Pancreas (tissue), 10 donors: ENCODE data around the gene CDADC1. TPM values are rescaled to one million over a fixed set of nuclear protein-coding genes. Genes with fewer than 3 reads are reported as not detected.
A peak's percentile ranks its signal among the peaks of the same experiment; 100 is the strongest.

ENCODE experiments used
- ATAC-seq, 4 donors: fragments of 200-7000 bp; cut with Tn5 transposase; one replicate each; pipeline versions ENCODE4 v1.8.0 to v1.9.1; 2020; ENCODE audit warnings: mild to moderate bottlenecking in 4 of 4, moderate library complexity in 4 of 4
- DNase-seq, 6 donors: peaks; one replicate each; pipeline ENCODE4 v3.0.0-alpha.2; 2020
- FAIRE-seq: peaks from 2 replicates; lab custom pipeline; 2012; peaks lifted over from hg19 to GRCh38; lab: Jason Lieb, UNC
- H3K27ac ChIP-seq, 4 donors: fragments of 200-600 bp; sonication (generic); 1 replicate in 3 of 4; 2 replicates in 1 of 4; pipeline versions ENCODE4 v1.5.0 to v1.8.0; 2020
- H3K27me3 ChIP-seq, 4 donors: fragments of 200-600 bp; one replicate each; pipeline ENCODE4 v1.8.0; 2021
- H3K36me3 ChIP-seq, 3 donors: fragments of 200-600 bp; sonication (generic) in 1 of 3; one replicate each; pipeline versions ENCODE4 v1.5.0 to v1.8.0; 2020 to 2021
- H3K4me1 ChIP-seq, 3 donors: fragments of 200-600 bp; one replicate each; pipeline ENCODE4 v1.8.0; 2021
- H3K4me3 ChIP-seq, 4 donors: fragments of 200-600 bp; sonication (generic) in 2 of 4; one replicate each; pipeline versions ENCODE4 v1.5.0 to v1.8.0; 2020 to 2021
- H3K9me3 ChIP-seq, 4 donors: fragments of 200-600 bp; one replicate each; pipeline ENCODE4 v1.8.0; 2021
- CTCF ChIP-seq, 4 donors: fragments of 200-600 bp; sonication (generic) in 3 of 4; IDR thresholded peaks; one replicate each; pipeline versions ENCODE4 v1.5.0 to v1.8.0; 2021; ENCODE audit warnings: antibody characterized with exemption in 4 of 4
- WGBS, 2 donors: extraction: QIAGEN DNeasy Blood & Tissue Kit; methylation state at CpG; one replicate each; pipeline ENCODE4 v1.1.7; 2013; 5-methylcytosine and 5-hydroxymethylcytosine counted together
- intact Hi-C, 3 donors: fragments of 100-400 bp; cut with DNase I; formaldehyde crosslinking; loops; one replicate each; pipeline versions ENCODE4 v1.11.1 to v1.14.2; 2022
- polyA plus RNA-seq, 2 donors: library from polyadenylated mRNA; stranded (reverse); fragments of 200-250 nt; gene quantifications; one replicate each; pipeline ENCODE4 v1.2.3, GENCODE V29; 2013
- total RNA-seq, 6 donors: library from RNA; stranded (reverse); fragmentation: NEBNext Ultra II Directional in 4 of 6; extraction: Animal tissue kit (Norgen Biotek cat#: 25700) in 4 of 6; gene quantifications; one replicate each; pipeline versions ENCODE4 v1.2.1 to v1.2.4, GENCODE V29; 2021 to 2023
- donor health status: healthy with polysubstance abuse.
- donor health status: DM: no; HTN: no; CAD: no; lungs with moderate emphysema.
- donor health status: DM: no; HTN: no; CAD: no.
- donor health status: control.
- donor health status: control.
- donor health status: Bipolar disorder and iron deficiency.
- donor health status: DM: yes; HTN: yes; CAD: no.
- donor health status: DM: no; HTN: no; CAD: no.
- donor health status: DM: no; HTN: no; CAD: no.
- donor health status: DM: yes; HTN: yes; CAD: no.

CDADC1 gene
- total and polyA plus RNA-seq, 8 donors: 2.5 to 4.4 (median 3.5) TPM

GRCh38 chr13:49329831-49330545 is 82.3 kb downstream of the CDADC1 start:
- TF ChIP-seq CTCF (IDR thresholded peaks at IDR 0.05): no peak
- Histone ChIP-seq H3K4me3 (no peak overlapping the region), H3K27me3 (no peaks in the 10 kb centered on the region), H3K4me1 (no peaks in the 10 kb centered on the region), H3K27ac (no peak overlapping the region), H3K36me3 (no peaks in the 10 kb centered on the region), H3K9me3 (no peaks in the 10 kb centered on the region)
- WGBS, 2 donors: 68 to 77% methylated on average over 8 of the region's 8 CpGs
- intact Hi-C loops: no loop called here
- no peak for FAIRE-seq
- no peak for DNase-seq
- ATAC-seq: no peak

- no peaks in the 10 kb centered on the region for H3K27me3 ChIP-seq
- no peak for TF ChIP-seq CTCF (IDR thresholded peaks at IDR 0.05)
- no peak overlapping the region for H3K4me3 ChIP-seq
- FAIRE-seq (peak; percentile 34), DNase-seq (no peak), ATAC-seq (no peak)
- 98 to 100% methylated on average over 1 of the region's 1 CpG for WGBS, 2 donors
- no peaks in the 10 kb centered on the region for H3K36me3 ChIP-seq
- H3K9me3 ChIP-seq: no peaks in the 10 kb centered on the region
- H3K27ac ChIP-seq: no peak overlapping the region
- intact Hi-C loops: no loop called here
- H3K4me1 ChIP-seq: no peaks in the 10 kb centered on the region
Measured at GRCh38 chr13:49330546-49330864, 82.8 kb downstream of the CDADC1 start.

GRCh38 chr13:49336655-49337054 is 88.9 kb downstream of the CDADC1 start:
- Histone ChIP-seq H3K27ac (no peak overlapping the region), H3K4me1 (no peaks in the 10 kb centered on the region), H3K27me3 (no peaks in the 10 kb centered on the region), H3K36me3 (no peaks in the 10 kb centered on the region), H3K9me3 (no peaks in the 10 kb centered on the region), H3K4me3 (no peak overlapping the region)
- intact Hi-C loops: no loop called here
- no peak for DNase-seq
- TF ChIP-seq CTCF (IDR thresholded peaks at IDR 0.05): no peak
- 91 to 93% methylated on average over 4 of the region's 4 CpGs for WGBS, 2 donors
- FAIRE-seq: no peak
- ATAC-seq: no peak

- FAIRE-seq (no peak), DNase-seq (no peak), ATAC-seq (no peak)
- Histone ChIP-seq H3K36me3 (no peaks in the 10 kb centered on the region), H3K4me3 (no peak overlapping the region), H3K27me3 (no peaks in the 10 kb centered on the region), H3K9me3 (no peaks in the 10 kb centered on the region), H3K27ac (no peak overlapping the region), H3K4me1 (no peaks in the 10 kb centered on the region)
- TF ChIP-seq CTCF (IDR thresholded peaks at IDR 0.05): no peak
- 93 to 97% methylated on average over 10 of the region's 10 CpGs for WGBS, 2 donors
- intact Hi-C loops: no loop called here
Measured at GRCh38 chr13:49340161-49340560, 92.4 kb downstream of the CDADC1 start.

- WGBS, 2 donors: 16 to 17% methylated on average over 3 of the region's 3 CpGs
- DNase-seq (no peak), FAIRE-seq (no peak), ATAC-seq (no peak)
- Histone ChIP-seq H3K4me1 (peaks cover 0 to 4% (median 0%) of the 10 kb centered on the region in 3 donors), H3K9me3 (no peaks in the 10 kb centered on the region), H3K27ac (no peak overlapping the region), H3K36me3 (no peaks in the 10 kb centered on the region), H3K27me3 (no peaks in the 10 kb centered on the region), H3K4me3 (no peak overlapping the region)
- intact Hi-C loops: no loop called here
- TF ChIP-seq CTCF (IDR thresholded peaks at IDR 0.05): no peak
Measured at GRCh38 chr13:49341517-49341916, 93.8 kb downstream of the CDADC1 start.
